HepG2 (cell line): Measurements from ENCODE around the gene BBS5. TPM values are rescaled to one million over a fixed set of nuclear protein-coding genes. Genes with fewer than 3 reads are reported as not detected.
A peak's percentile ranks its signal among the peaks of the same experiment; 100 is the strongest.

Source experiments
- ATAC-seq: fragments of 200-7000 bp; cut with Tn5 transposase; 3 replicates; pipeline ENCODE4 v1.9.1; 2020; ENCODE audit warnings: mild to moderate bottlenecking, moderate library complexity
- BruUV-seq: library from RNA; stranded (reverse); fragments of 400-500 nt; replicated peaks from 2 replicates; lab custom pipeline; 2021; lab: Mats Ljungman, UMichigan
- CTCF ChIA-PET: fragments of 300-600 bp; formaldehyde crosslinking; extraction: SDS; loops from one replicate; lab custom pipeline; 2021; ENCODE audit warnings: low total read pairs, inconsistent platforms, low intra/inter-chr PET ratio; lab: Yijun Ruan, JAX
- POLR2A ChIA-PET: fragments of 350-600 bp; sonication (Branson Sonifier 250); formaldehyde crosslinking; loops from one replicate; lab custom pipeline; 2020; ENCODE audit warnings: antibody characterized with exemption, inconsistent platforms; lab: Yijun Ruan, JAX
- DNase-seq: peaks from one replicate; pipeline ENCODE4 v3.0.0-alpha.2; 2015; ENCODE audit warnings: low spot score
- FAIRE-seq: peaks from 3 replicates; lab custom pipeline; 2011; peaks lifted over from hg19 to GRCh38; lab: Jason Lieb, UNC
- H2AFZ ChIP-seq: one replicate; pipeline ENCODE4 v1.6.1; 2011; ENCODE audit warnings: low read length, inconsistent platforms
- H3K27ac ChIP-seq: fragments of 300-600 bp; 3 replicates; pipeline ENCODE4 v1.8.0; 2011; ENCODE audit warnings: mixed run types, mild to moderate bottlenecking, mixed read lengths, low read length, inconsistent platforms; ENCODE audit not compliant: insufficient read depth; ENCODE audit errors: extremely low read length
- H3K27me3 ChIP-seq, 2 experiments: fragments of 200-600 bp in 1 of 2; 2 replicates in 1 of 2; 3 replicates in 1 of 2; pipeline versions ENCODE4 v1.6.0 to v1.8.0; 2011; ENCODE audit warnings: low read length in 2 of 2, mild to moderate bottlenecking in 2 of 2, moderate library complexity in 2 of 2, inconsistent platforms in 1 of 2; ENCODE audit not compliant: insufficient read depth in 2 of 2, control insufficient read depth in 1 of 2
- H3K36me3 ChIP-seq, 2 experiments: fragments of 200-600 bp in 1 of 2; replicated peaks in 1 of 2; 2 replicates in 1 of 2; 3 replicates in 1 of 2; pipeline versions ENCODE4 v1.5.1 to v1.8.0; 2011; ENCODE audit warnings: low read length in 2 of 2, inconsistent platforms in 1 of 2; ENCODE audit not compliant: insufficient read depth in 2 of 2, control insufficient read depth in 1 of 2
- H3K4me1 ChIP-seq: 2 replicates; pipeline ENCODE4 v1.5.1; 2012; ENCODE audit warnings: low read length, inconsistent platforms; ENCODE audit not compliant: insufficient read depth
- H3K4me2 ChIP-seq: 2 replicates; pipeline ENCODE4 v1.6.0; 2011; ENCODE audit warnings: low read depth, low read length, inconsistent platforms
- H3K4me3 ChIP-seq, 3 experiments: fragments of 200-600 bp in 1 of 3; sonication (generic), shearing (Covaris generic) in 1 of 3; replicated peaks in 1 of 3; 2 replicates each; pipeline ENCODE4 v1.5.1; 2011 to 2016; ENCODE audit warnings: low read length in 3 of 3, inconsistent platforms in 2 of 3, low read depth in 2 of 3, mild to moderate bottlenecking in 2 of 3, control low read depth in 1 of 3, mixed read lengths in 1 of 3; ENCODE audit not compliant: insufficient read depth in 1 of 3
- H3K79me2 ChIP-seq: one replicate; pipeline ENCODE4 v1.6.1; 2011; ENCODE audit warnings: low read length, inconsistent platforms; ENCODE audit not compliant: insufficient read depth
- H3K9ac ChIP-seq: 2 replicates; pipeline ENCODE4 v1.6.0; 2011; ENCODE audit warnings: mild to moderate bottlenecking, low read depth, low read length, inconsistent platforms; ENCODE audit not compliant: insufficient read depth
- H3K9me3 ChIP-seq: 2 replicates; pipeline ENCODE4 v1.5.1; 2012; ENCODE audit warnings: mild to moderate bottlenecking, low read length
- H4K20me1 ChIP-seq: 2 replicates; pipeline ENCODE4 v1.6.0; 2011; ENCODE audit warnings: inconsistent platforms, mild to moderate bottlenecking, low read length, moderate library complexity; ENCODE audit not compliant: insufficient read depth
- FOXK2 ChIP-seq: fragments of 450-650 bp; IDR thresholded peaks from 2 replicates; pipeline ENCODE4 v1.6.1; 2016
- HIVEP1 ChIP-seq: sonication (generic); formaldehyde crosslinking; IDR thresholded peaks from 2 replicates; pipeline ENCODE4 v1.4.0; 2020; ENCODE audit warnings: mild to moderate bottlenecking, missing genetic modification reagents
- SNAI1 ChIP-seq: sonication (generic); formaldehyde crosslinking; IDR thresholded peaks from 2 replicates; pipeline ENCODE4 v1.5.0; 2020; ENCODE audit warnings: mild to moderate bottlenecking, missing genetic modification reagents, borderline replicate concordance
- SOX13 ChIP-seq, 3 experiments: fragments of 450-650 bp in 1 of 3; sonication (generic) in 1 of 3; formaldehyde crosslinking in 1 of 3; IDR thresholded peaks in 2 of 3; conservative IDR thresholded peaks in 1 of 3; 2 replicates each; pipeline versions ENCODE4 v1.5.0 to v1.6.1; 2016 to 2020; ENCODE audit warnings: antibody characterized with exemption in 1 of 3, mild to moderate bottlenecking in 1 of 3, missing compliant biosample characterization in 1 of 3, missing genetic modification reagents in 1 of 3, moderate library complexity in 1 of 3
- TBP ChIP-seq: sonication (generic); formaldehyde crosslinking; IDR thresholded peaks from 2 replicates; pipeline ENCODE4 v1.5.0; 2020; ENCODE audit warnings: missing genetic modification reagents
- ZNF256 ChIP-seq: sonication (generic); formaldehyde crosslinking; conservative IDR thresholded peaks from 2 replicates; pipeline ENCODE4 v1.4.0; 2020; ENCODE audit warnings: missing genetic modification reagents
- ZNF589 ChIP-seq: sonication (generic); formaldehyde crosslinking; conservative IDR thresholded peaks from 2 replicates; pipeline ENCODE4 v1.8.0; 2022; ENCODE audit warnings: mild to moderate bottlenecking, moderate library complexity, missing genetic modification reagents
- WGBS: methylation state at CpG from one replicate; pipeline ENCODE4 v1.1.6; 2017; ENCODE audit warnings: low lambda C conversion rate; 5-methylcytosine and 5-hydroxymethylcytosine counted together
- in situ Hi-C: cut with HindIII; loops from 2 replicates; pipeline ENCODE4 v1.10.0; 2017; ENCODE audit warnings: low pct_unique_long_range_greater_than_20kb; ENCODE audit not compliant: extremely low pct_ligation_motif_present
- intact Hi-C: fragments of 100-400 bp; cut with micrococcal nuclease; formaldehyde crosslinking; loops from one replicate; pipeline ENCODE4 v1.10.0; 2022; ENCODE audit not compliant: unreplicated experiment
- polyA plus RNA-seq, 8 experiments: library from polyadenylated mRNA; depleted of rRNA in 3 of 8; stranded (reverse) in 7 of 8; unstranded in 1 of 8; fragments of >200 nt; fragmentation: Illumina TruSeq in 4 of 8; extraction: Trizol in 4 of 8; gene quantifications; 2 replicates each; pipeline versions ENCODE4 v1.2.1 to v1.2.3, GENCODE V29; 2011 to 2016; ENCODE audit warnings: low read depth in 4 of 8, missing spikeins in 1 of 8, mixed read lengths in 1 of 8; ENCODE audit not compliant: insufficient read depth in 1 of 8
- total RNA-seq, 5 experiments: library from RNA; depleted of rRNA; stranded (reverse); fragments of >200 nt; fragmentation: Illumina TruSeq; extraction: Trizol; gene quantifications; 2 replicates each; pipeline ENCODE4 v1.2.3, GENCODE V29; 2016; ENCODE audit warnings: low read depth in 1 of 5
- TF ChIP-seq, protein P1 (sequence below): sonication (generic); formaldehyde crosslinking; conservative IDR thresholded peaks from 2 replicates; pipeline ENCODE4 v1.8.1; 2023; ENCODE audit warnings: missing genetic modification reagents
- TF ChIP-seq, protein P2 (sequence below): sonication (generic); formaldehyde crosslinking; conservative IDR thresholded peaks from 2 replicates; pipeline ENCODE4 v1.4.0; 2020; ENCODE audit warnings: missing genetic modification reagents
- TF ChIP-seq, protein P3 (sequence below): sonication (generic); formaldehyde crosslinking; IDR thresholded peaks from 2 replicates; pipeline ENCODE4 v1.9.0; 2021; ENCODE audit warnings: mild to moderate bottlenecking, missing genetic modification reagents
- TF ChIP-seq, protein P4 (sequence below): IDR thresholded peaks from 2 replicates; pipeline ENCODE4 v1.6.1; 2016

The BBS5 gene
- total and polyA plus RNA-seq, 2 of the 13 experiments (the other 11 are each of a cell fraction or from before 2014, with no cell fraction given), result 1.8 to 4.5 TPM

DNA sequence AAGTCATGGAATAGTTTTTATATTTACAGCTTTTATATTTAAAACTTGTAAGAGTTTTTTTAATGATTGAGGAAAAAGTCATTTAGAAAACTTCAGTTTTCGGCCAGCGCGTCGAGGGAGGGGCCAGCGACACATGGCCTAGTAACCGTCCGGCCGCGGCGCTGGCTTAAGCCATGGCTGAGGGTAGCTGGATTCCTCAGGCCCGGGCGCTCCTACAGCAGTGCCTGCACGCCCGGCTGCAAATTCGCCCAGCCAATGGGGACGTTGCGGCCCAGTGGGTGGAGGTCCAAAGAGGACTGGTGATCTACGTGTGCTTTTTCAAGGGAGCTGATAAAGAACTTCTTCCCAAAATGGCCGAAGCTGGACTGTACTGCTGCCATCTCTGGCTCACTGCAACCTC lies 25.4 kb downstream of the BBS5 start:
- no peaks in the 10 kb centered on the region for H3K79me2 ChIP-seq
- no peaks in the 10 kb centered on the region for H3K27me3 ChIP-seq
- ChIA-PET CTCF (no interaction called here), POLR2A (no interaction called here)
- H3K4me1 ChIP-seq, result peaks cover 9% of the 10 kb centered on the region; the same call in 1 of the 2 replicates
- H3K9me3 ChIP-seq, result no peaks in the 10 kb centered on the region
- no peaks in the 10 kb centered on the region for H4K20me1 ChIP-seq
- intact Hi-C loops, result no loop called here
- FAIRE-seq, result peak; percentile 26
- in situ Hi-C loops, result no loop called here
- H3K9ac ChIP-seq, result no peak overlapping the region
- BruUV-seq, result no TSS peak
- peak; percentile 46; the same call in 2 of the 3 replicates for ATAC-seq
- H3K4me3 ChIP-seq, result no peak overlapping the region
- H3K4me2 ChIP-seq, result no peak overlapping the region
- H2AFZ ChIP-seq, result no peak overlapping the region
- WGBS, result 98% methylated on average over 12 of the region's 19 CpGs
- no peak for DNase-seq
- peaks cover 1 to 4% of the 10 kb centered on the region in 2 experiments; a peak in 2 of 5 replicates for H3K36me3 ChIP-seq
- H3K27ac ChIP-seq, result no peak overlapping the region
- no peak for TF ChIP-seq FOXK2
- TF ChIP-seq, protein P1, sequence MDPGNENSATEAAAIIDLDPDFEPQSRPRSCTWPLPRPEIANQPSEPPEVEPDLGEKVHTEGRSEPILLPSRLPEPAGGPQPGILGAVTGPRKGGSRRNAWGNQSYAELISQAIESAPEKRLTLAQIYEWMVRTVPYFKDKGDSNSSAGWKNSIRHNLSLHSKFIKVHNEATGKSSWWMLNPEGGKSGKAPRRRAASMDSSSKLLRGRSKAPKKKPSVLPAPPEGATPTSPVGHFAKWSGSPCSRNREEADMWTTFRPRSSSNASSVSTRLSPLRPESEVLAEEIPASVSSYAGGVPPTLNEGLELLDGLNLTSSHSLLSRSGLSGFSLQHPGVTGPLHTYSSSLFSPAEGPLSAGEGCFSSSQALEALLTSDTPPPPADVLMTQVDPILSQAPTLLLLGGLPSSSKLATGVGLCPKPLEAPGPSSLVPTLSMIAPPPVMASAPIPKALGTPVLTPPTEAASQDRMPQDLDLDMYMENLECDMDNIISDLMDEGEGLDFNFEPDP (CRISPR knock-in tag), result no peak
- no peak for TF ChIP-seq SOX13 (IDR thresholded peaks at IDR 0.05)
- no peak for TF ChIP-seq SOX13 (CRISPR knock-in tag; conservative IDR thresholded peaks at IDR 0.05 in 1 of 2, IDR thresholded peaks at IDR 0.05 in 1 of 2)
- TF ChIP-seq, protein P2, sequence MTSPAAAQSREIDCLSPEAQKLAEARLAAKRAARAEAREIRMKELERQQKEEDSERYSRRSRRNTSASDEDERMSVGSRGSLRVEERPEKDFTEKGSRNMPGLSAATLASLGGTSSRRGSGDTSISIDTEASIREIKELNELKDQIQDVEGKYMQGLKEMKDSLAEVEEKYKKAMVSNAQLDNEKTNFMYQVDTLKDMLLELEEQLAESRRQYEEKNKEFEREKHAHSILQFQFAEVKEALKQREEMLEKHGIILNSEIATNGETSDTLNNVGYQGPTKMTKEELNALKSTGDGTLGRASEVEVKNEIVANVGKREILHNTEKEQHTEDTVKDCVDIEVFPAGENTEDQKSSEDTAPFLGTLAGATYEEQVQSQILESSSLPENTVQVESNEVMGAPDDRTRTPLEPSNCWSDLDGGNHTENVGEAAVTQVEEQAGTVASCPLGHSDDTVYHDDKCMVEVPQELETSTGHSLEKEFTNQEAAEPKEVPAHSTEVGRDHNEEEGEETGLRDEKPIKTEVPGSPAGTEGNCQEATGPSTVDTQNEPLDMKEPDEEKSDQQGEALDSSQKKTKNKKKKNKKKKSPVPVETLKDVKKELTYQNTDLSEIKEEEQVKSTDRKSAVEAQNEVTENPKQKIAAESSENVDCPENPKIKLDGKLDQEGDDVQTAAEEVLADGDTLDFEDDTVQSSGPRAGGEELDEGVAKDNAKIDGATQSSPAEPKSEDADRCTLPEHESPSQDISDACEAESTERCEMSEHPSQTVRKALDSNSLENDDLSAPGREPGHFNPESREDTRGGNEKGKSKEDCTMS (CRISPR knock-in tag), result no peak
- TF ChIP-seq SNAI1, result no peak
- no peak for TF ChIP-seq ZNF256
- no peak for TF ChIP-seq ZNF589 (CRISPR knock-in tag)
- TF ChIP-seq, protein P3, sequence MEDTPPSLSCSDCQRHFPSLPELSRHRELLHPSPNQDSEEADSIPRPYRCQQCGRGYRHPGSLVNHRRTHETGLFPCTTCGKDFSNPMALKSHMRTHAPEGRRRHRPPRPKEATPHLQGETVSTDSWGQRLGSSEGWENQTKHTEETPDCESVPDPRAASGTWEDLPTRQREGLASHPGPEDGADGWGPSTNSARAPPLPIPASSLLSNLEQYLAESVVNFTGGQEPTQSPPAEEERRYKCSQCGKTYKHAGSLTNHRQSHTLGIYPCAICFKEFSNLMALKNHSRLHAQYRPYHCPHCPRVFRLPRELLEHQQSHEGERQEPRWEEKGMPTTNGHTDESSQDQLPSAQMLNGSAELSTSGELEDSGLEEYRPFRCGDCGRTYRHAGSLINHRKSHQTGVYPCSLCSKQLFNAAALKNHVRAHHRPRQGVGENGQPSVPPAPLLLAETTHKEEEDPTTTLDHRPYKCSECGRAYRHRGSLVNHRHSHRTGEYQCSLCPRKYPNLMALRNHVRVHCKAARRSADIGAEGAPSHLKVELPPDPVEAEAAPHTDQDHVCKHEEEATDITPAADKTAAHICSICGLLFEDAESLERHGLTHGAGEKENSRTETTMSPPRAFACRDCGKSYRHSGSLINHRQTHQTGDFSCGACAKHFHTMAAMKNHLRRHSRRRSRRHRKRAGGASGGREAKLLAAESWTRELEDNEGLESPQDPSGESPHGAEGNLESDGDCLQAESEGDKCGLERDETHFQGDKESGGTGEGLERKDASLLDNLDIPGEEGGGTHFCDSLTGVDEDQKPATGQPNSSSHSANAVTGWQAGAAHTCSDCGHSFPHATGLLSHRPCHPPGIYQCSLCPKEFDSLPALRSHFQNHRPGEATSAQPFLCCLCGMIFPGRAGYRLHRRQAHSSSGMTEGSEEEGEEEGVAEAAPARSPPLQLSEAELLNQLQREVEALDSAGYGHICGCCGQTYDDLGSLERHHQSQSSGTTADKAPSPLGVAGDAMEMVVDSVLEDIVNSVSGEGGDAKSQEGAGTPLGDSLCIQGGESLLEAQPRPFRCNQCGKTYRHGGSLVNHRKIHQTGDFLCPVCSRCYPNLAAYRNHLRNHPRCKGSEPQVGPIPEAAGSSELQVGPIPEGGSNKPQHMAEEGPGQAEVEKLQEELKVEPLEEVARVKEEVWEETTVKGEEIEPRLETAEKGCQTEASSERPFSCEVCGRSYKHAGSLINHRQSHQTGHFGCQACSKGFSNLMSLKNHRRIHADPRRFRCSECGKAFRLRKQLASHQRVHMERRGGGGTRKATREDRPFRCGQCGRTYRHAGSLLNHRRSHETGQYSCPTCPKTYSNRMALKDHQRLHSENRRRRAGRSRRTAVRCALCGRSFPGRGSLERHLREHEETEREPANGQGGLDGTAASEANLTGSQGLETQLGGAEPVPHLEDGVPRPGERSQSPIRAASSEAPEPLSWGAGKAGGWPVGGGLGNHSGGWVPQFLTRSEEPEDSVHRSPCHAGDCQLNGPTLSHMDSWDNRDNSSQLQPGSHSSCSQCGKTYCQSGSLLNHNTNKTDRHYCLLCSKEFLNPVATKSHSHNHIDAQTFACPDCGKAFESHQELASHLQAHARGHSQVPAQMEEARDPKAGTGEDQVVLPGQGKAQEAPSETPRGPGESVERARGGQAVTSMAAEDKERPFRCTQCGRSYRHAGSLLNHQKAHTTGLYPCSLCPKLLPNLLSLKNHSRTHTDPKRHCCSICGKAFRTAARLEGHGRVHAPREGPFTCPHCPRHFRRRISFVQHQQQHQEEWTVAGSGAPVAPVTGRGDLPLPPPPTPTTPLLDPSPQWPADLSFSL, result no peak
- no peak for TF ChIP-seq HIVEP1 (CRISPR knock-in tag)
- TF ChIP-seq TBP (CRISPR knock-in tag), result no peak
- TF ChIP-seq, protein P4, sequence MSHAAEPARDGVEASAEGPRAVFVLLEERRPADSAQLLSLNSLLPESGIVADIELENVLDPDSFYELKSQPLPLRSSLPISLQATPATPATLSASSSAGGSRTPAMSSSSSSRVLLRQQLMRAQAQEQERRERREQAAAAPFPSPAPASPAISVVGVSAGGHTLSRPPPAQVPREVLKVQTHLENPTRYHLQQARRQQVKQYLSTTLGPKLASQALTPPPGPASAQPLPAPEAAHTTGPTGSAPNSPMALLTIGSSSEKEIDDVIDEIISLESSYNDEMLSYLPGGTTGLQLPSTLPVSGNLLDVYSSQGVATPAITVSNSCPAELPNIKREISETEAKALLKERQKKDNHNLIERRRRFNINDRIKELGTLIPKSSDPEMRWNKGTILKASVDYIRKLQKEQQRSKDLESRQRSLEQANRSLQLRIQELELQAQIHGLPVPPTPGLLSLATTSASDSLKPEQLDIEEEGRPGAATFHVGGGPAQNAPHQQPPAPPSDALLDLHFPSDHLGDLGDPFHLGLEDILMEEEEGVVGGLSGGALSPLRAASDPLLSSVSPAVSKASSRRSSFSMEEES (CRISPR knock-in tag), result no peak
